Measurements from ENCODE around the gene TSKU. TPM values are rescaled to one million over a fixed set of nuclear protein-coding genes. Genes with fewer than 3 reads are reported as not detected.
"Not testable (repeated sequence)": the region's sequence is repeated elsewhere in the genome, so short reads cannot be mapped to it uniquely, and the experiment has no call there.

The TSKU gene
- total RNA-seq, 1 donor from 2014 or later = 11.1 TPM

DNA sequence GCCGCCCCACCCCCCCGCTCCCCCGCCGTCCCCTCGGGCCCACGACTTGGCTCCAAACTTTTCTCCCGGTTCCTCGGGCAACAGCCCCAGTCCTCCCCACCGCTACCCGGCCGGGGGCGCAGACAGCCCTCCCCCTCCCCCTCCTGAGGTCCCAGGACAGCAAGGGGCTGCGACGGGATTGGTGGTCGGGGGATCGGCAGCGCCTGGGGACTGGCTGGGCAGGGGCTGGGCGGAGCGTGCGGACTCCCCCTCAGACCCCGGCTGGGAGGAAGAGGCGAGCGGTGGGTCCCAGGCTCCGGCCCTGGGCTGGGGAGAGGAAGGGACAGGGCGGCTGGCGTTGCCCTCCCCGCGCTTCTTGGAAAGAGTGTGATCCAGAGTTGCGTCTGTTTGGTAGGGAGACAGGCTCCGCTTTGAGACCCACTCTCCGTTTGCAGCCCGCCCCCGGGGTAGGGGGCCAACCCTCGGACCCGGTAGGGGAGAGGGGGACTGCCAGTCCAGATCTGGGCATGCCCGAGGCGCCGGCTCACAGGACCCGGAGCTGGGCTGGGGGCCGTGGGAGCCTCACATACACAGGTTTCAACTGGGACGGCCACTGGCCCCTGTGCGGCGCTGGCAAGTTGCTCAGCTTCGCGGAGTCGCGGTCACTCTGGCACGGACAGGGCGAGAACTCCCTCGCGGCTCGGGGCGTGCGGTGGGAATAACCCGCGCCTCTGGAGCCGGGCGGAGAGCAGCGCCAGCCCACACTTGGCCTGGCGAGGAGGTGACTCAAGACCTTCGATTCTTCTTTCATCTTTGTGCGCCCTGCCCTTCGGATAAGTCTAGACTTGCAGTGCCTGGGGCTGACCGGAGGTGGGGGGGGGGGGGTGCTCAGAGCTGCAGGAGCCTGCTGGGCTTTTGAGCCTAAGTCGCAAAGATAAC, 999 bp downstream of the TSKU start:
- DNase-seq (peak; percentile 76), ATAC-seq (peak; percentile 56)
- intact Hi-C loops (cut with micrococcal nuclease) = no loop called here

DNA sequence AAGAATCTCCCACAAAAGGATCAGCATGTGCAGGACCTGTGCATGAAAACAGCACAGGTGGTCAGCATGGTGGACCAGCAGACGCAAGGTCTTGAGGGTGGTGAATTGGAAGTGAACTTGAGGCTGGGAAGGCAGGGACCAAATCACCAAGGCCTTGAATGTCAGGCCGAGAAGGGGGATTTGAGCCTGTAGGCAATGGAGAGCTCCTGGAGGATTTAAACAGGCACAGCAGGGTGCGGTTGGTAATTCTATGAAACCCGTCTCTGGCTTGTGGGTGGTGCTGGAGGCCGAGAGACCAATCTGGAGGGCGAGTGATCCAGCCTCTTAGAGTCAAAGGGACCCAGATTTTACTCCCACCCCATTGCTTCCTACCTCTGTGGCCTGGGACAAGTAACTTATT, 2.4 kb downstream of the TSKU start:
- ATAC-seq = no peak
- DNase-seq = no peak
- intact Hi-C loops (cut with micrococcal nuclease) = no loop called here

DNA sequence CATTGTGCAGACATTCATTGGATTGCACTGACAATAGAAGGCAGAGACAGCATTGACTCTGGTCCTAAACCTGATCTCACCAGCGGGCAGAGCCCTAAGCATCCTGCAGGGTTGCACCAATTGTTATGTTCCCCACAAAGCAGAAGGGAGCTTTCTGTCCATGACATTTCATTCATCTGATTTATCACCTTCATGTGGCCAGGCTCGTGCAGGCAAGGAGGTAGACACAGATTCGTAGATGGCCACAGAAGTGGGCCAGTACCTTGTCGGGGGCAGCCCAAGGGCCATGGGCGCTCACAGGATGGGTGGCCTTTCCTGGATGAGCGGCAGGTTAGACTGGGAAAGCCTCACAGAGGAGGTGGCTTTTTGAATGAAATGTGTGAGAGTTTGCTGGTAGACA, 2.9 kb downstream of the TSKU start:
- DNase-seq = no peak
- intact Hi-C loops (cut with micrococcal nuclease) = no loop called here
- ATAC-seq = no peak

DNA sequence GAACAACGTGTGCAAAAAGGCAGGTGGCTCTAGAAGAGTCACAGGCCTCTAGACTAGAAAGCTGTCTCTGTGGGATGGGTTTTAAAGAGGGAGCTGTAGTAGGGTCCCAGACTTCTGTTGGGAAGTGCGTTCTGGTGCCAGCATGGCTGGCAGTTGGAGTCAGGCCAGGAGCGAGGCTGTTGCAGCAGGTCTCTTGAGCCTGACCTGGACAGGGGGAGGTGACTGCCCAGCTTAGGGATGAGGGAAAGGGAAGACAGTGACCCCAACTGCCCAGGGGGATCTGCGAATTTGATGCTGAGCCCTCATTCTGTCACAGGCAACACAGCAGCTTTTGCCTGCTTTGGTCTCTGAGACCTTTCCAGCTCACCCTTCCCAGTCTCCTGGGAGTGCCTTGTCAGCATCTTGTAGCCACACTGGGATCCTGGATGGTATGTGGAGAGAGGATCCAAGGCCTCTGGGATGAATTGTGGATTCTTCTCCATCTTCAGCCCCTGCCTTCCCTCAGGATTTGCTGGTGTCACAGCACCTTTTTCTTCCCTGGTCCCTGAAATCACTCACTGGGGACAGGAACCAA, 3.4 kb downstream of the TSKU start:
- ATAC-seq = no peak
- intact Hi-C loops (cut with micrococcal nuclease) = no loop called here
- peak; percentile 61 for DNase-seq

DNA sequence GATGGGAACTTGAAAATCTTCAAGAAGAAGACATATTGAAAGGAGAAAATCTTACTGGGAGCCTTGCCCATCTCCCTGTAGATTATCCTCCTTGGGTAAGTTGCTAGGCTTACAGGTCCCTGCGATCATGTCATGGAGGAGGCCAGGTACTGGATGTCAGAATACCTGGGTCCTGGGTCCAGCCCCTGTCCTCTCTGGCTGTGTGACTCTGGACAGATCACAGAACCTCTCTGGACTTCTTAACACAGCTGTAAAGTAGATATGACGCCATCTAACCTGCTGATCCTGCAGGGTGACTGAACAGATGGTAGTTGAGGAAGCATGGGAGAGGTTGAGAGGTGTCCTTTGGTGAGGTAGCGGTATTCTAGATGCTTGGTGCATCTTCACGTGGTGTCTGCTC, 4.1 kb downstream of the TSKU start:
- ATAC-seq (no peak), DNase-seq (no peak)
- intact Hi-C loops (cut with micrococcal nuclease) = no loop called here

DNA sequence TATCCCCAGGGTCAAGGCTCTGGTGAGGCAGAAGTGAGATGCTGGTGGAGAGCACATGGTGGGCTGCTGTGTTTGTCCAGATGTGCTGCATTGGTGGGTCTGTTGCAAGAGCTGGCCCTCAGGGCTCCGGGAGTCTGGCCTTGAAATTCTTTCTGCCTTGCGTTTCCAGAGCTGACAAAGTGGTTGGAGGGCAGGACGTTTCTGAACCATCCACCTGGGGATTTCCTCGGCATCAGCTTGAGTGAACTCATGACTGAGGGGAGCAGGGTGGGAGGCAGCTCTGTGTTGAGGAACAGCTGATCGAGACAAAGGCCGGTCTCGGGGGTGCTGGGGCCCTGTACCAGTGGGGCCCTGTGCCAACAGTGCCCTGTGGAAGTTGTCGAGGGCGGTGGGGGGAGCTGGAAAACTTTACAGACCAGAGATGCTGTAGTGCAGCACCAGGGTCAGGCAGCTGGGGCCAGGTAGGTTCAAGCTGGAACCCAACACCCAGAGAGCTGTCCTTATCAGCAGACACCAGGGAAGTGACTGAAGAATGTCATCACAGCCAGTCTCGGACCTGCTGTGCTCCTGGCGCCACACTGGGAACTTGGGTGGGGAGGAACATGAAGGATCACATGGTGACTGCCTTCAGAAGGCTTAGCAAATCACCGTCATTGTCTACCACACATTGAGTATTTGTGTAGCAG, 4.9 kb downstream of the TSKU start:
- peak; percentile 26 for ATAC-seq
- no peak for DNase-seq
- intact Hi-C loops (cut with micrococcal nuclease) = no loop called here

DNA sequence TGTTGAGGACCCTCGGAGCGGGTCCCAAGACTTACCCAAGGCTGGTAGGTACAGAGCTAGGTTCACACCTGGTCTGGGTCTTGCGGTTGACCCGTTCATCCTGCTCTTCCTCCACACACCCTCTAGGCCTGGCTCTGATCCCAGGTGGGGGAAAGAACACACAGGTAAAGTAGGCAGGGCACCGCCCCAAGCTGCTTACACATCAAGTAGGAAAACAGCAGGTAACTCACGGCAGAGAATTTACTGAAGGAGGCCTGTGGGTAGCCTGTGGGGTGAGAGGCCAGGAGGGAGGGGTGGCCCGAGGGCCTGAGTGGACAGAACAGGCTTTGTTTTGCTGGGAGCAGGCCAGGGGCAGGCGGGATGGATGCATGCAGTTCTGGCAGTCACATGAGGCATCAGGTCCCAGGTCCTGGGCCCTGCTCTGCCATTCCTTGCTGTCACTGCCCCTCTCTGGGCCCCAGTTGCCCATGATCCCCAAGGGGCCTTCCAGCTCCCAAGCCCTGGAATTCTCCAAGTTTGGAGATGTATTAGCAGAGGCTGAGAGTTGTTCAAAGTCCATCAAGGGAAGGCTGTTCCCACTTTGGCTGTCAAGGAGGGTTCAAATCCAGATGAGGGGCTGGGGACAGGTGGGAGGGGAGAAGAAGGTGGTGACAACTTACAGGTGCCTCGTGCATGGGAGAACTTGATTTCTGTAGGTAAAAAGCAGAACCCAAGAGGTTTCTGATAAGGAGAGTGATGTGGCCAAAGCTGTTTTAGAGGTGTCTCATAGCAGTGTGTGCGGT, 5.7 kb downstream of the TSKU start:
- DNase-seq = peak; percentile 59
- intact Hi-C loops (cut with micrococcal nuclease) = no loop called here

DNA sequence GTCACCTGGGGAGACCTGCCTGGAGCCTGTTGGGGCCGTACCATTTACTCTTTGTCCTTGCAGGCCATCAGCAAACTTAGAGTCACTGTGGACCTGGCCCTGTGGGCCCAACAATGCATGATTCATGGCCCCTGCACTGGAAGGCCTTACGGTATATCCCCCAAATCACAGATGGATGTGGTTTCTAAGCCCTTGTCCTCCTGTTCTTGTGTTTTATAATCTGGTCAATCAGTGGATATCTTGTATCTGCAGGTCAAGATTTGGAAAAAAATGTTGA, 6.2 kb downstream of the TSKU start:
- intact Hi-C loops (cut with micrococcal nuclease) = no loop called here
- DNase-seq = no peak
- ATAC-seq = no peak

More for the DNA sequence above, 5.7 kb downstream of the TSKU start:
- peak; percentile 20 for ATAC-seq

DNA sequence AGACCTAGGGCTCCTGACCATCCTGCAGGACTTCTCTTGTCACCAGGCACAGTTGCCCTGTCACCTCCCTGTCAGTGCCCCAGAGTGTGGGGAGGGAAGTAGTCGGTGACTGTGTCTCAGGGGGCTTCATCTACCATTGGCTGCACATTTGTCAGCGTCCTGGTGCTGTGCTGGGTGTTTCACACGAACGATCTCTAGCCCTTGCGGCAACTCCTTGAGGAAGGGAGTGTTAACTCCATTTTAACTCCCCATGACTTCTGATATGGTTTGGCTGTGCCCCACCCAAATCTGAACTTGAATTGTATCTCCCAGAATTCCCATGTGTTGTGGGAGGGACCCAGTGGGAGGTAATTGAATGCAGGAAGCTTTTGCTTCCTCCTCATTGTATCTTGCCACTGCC, 7.1 kb downstream of the TSKU start:
- ATAC-seq (no peak), DNase-seq (no peak)
- intact Hi-C loops (cut with micrococcal nuclease) = no loop called here

DNA sequence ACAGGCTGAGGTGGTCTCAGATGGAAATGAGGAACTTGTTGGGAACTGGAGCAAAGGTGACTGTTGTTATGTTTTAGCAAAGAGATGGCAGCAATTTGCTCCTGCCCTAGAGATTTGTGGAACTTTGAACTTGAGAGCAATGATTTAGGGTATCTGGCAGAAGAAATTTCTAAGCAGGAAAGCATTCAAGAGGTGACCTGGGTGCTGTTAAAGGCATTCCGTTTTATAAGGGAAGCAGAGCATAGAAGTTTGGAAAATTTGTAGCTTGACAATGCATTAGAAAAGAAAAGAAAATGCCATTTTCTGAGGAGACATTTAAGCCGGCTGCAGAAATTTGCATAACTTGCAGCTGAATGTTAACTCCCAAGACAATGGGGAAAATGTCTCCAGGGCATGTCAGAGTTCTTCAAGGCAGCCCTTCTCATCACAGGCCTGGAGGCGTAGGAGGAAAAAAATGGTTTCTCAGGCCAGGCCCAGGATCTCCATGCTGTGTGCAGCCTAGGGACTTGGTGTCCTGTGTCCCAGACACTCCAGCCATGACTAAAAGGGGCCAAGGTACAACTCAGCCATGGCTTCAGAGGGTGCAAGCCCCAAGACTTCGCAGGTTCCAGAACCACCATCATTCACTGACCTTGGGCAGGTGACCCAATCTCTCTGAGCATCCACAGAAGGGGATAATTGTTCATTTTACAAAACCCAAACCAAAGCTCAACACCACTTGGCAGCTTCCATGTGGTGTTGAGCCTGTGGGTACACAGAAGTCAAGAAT, 8.0 kb downstream of the TSKU start:
- DNase-seq; ATAC-seq; intact Hi-C loops (cut with micrococcal nuclease): not testable (repeated sequence)

DNA sequence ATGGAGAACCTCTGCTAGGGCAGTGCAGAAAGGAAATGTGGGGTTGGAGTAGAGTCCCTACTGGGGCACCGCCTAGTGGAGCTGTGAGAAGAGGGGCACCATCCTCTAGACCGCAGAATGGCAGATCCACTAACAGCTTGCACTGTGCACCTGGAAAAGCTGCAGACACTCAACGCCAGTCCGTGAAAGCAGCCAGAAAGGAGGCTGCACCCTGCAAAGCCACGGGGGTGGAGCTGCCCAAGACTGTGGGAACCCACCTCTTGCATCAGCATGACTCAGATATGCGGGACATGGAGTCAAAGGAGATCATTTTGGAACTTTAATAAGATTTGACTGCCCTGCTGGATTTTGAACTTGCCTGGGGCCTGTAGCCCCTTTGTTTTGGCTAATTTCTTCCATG, 8.7 kb downstream of the TSKU start:
- DNase-seq = no peak
- no peak for ATAC-seq
- intact Hi-C loops (cut with micrococcal nuclease) = no loop called here

DNA sequence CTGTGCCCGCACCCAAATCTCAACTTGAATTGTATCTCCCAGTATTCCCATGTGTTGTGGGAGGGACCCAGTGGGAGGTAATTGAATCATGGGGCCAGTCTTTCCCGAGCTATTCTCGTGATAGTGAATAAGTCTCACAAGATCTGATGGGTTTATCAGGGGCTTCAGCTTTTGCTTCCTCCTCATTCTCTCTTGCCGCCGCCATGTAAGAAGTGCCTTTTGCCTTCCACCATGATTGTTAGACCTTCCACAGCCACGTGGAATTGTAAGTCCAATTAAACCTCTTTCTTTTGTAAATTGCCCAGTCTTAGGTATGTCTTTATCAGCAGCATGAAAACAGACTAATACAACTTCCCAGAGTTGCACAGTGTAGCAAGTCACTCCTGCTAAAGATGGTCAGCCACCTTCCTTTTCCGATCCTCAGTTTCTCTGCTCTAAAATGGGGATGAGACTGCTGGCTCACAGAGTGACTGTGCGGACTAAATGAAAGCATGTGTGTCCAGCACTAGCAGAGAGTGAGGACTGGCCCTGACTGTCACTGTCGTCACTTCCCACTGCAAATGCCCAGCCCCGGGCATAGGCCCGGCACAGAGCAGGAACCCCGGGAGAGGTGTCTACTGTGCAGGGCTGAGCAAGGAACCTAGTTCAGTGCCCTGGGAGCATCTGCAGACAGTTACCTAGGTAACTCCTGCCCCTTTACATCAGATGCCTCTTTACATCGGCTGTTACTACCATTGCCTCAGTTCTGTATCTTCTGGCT, 9.5 kb downstream of the TSKU start:
- DNase-seq (no peak), ATAC-seq (no peak)
- intact Hi-C loops (cut with micrococcal nuclease) = no loop called here

DNA sequence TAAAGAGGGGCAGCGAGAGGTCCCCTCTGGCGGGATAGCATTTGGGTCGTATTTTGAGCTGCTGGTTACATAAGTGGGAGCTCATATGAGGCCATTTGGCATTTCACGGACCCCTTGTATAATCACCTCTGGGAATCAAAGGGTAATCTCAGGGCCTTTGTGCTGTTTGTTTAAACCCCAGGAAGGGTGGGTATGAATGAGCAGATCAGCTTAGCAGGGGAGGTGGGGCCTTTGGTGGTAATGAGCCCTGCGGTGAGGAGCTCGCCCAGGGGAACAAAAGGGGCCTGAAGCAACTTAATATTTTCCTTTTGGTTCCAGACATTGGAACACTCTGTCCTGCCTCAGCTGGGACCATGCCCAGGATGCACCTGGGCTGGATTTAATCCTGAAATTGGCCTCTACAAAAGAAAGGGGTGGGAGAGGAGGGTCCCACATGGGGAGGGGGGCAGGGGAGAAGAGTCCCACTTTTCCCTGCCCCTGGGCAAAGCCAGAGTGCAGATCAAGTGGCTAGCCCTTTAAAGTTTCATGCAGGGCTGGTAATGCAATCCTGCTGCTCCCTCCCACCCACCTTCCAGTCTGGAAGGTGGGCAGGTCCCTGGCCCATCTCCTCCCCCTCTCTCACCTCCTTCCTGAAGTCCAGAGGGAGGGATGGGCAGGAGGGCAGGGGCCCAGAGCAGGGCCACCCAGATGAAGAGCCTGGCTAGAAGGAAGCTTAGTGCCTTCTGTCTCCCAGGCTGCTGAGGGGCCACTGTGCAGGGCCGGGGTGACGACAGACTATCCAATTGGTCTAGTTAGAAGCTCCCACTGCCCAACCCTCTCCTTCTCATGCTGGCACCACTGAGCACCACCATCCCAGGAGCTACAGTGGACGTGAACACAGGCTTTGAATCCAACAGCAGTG, 10.5 kb downstream of the TSKU start:
- intact Hi-C loops (cut with micrococcal nuclease) = no loop called here
- DNase-seq (no peak), ATAC-seq (peak; percentile 24)

DNA sequence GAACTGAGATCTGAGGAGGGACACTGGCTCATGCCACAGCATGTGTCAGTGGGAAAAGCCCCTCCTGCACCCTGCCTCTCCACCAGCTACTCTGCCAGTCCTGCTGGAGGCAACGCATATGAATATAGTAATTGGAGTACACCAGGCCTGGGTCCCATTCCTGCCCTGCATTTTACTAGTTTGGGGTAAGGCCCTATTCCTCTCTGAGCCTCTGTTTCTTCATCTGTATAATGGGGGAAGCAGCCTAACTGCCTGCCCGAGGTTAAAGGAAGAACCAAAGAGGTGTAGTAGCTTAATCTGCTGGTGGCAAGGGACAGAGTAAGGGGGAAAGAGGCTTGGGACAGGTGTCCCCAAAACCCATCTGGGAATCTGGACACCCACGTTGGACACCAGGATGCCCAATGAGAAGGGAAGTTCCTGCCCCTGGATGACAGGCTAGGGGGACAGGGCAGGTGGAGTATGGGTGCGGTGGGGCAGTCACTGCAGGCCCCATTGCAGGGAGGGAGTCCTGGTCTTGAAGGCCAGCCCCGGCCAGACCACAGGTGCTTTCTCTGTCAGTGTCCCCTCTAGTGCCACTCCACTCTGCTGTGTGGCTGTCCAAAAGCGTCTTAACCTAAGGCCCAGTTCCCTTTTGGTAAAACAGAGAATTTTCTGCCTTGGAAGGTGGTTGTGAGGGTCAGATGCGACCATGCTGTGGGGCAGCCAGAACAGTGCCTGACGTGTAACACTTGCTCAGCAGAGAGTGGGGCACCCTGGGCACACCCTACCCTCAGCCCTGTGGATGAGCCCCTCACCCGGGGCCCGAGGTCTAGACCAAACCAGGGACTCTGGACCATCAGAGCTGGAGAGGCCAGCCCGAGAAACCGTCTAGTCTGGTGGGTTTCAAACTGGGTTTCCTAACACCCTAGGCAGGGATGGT, 11.5 kb downstream of the TSKU start:
- DNase-seq = no peak
- intact Hi-C loops (cut with micrococcal nuclease) = no loop called here
- no peak for ATAC-seq

DNA sequence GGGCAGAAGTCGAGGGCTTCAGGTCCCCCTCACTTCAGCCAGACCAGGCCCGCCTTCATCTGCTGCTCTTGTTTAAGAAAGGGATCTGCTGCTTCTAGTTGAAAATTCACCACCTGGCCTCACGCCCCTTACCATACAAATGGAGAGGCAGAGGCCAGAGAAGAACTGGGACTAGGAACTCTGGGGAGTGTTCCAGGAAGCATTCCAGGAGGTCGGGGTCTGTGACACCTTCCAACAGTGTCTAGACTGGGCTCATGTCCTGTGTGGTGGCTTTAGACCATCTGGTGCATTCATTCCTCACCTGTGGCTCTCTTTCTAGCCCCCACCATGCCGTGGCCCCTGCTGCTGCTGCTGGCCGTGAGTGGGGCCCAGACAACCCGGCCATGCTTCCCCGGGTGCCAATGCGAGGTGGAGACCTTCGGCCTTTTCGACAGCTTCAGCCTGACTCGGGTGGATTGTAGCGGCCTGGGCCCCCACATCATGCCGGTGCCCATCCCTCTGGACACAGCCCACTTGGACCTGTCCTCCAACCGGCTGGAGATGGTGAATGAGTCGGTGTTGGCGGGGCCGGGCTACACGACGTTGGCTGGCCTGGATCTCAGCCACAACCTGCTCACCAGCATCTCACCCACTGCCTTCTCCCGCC, 12.3 kb downstream of the TSKU start:
- intact Hi-C loops (cut with micrococcal nuclease) = no loop called here
- DNase-seq (no peak), ATAC-seq (no peak)

DNA sequence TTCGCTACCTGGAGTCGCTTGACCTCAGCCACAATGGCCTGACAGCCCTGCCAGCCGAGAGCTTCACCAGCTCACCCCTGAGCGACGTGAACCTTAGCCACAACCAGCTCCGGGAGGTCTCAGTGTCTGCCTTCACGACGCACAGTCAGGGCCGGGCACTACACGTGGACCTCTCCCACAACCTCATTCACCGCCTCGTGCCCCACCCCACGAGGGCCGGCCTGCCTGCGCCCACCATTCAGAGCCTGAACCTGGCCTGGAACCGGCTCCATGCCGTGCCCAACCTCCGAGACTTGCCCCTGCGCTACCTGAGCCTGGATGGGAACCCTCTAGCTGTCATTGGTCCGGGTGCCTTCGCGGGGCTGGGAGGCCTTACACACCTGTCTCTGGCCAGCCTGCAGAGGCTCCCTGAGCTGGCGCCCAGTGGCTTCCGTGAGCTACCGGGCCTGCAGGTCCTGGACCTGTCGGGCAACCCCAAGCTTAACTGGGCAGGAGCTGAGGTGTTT, 12.8 kb downstream of the TSKU start:
- intact Hi-C loops (cut with micrococcal nuclease) = no loop called here
- no peak for DNase-seq
- no peak for ATAC-seq

All from left ventricle myocardium superior (tissue), 1 donor.